Upper lobe of right lung (tissue), 1 donor: ENCODE measurements around the gene CCDC177. TPM values are rescaled to one million over a fixed set of nuclear protein-coding genes. Genes with fewer than 3 reads are reported as not detected.

ENCODE experiments used
- ATAC-seq: fragments of 200-7000 bp; cut with Tn5 transposase; one replicate; pipeline ENCODE4 v1.9.1; 2020; ENCODE audit warnings: mild to moderate bottlenecking, moderate library complexity
- DNase-seq: peaks from one replicate; pipeline ENCODE4 v3.0.0-alpha.2; 2020
- H3K27ac ChIP-seq: fragments of 200-600 bp; one replicate; pipeline ENCODE4 v1.8.0; 2022
- H3K27me3 ChIP-seq: fragments of 200-600 bp; one replicate; pipeline ENCODE4 v1.8.0; 2022; ENCODE audit warnings: mild to moderate bottlenecking
- H3K36me3 ChIP-seq: fragments of 200-600 bp; one replicate; pipeline ENCODE4 v1.8.0; 2022
- H3K4me1 ChIP-seq: fragments of 200-600 bp; one replicate; pipeline ENCODE4 v1.8.0; 2022
- H3K4me3 ChIP-seq: fragments of 200-600 bp; one replicate; pipeline ENCODE4 v1.8.0; 2022; ENCODE audit warnings: mild to moderate bottlenecking
- H3K9me3 ChIP-seq: fragments of 200-600 bp; one replicate; pipeline ENCODE4 v1.8.0; 2022
- CTCF ChIP-seq: fragments of 200-600 bp; IDR thresholded peaks from one replicate; pipeline ENCODE4 v1.8.0; 2022; ENCODE audit warnings: antibody characterized with exemption
- intact Hi-C: fragments of 100-400 bp; cut with DNase I; formaldehyde crosslinking; loops from one replicate; pipeline ENCODE4 v1.11.0; 2022
- total RNA-seq: library from RNA; stranded (reverse); fragmentation: NEBNext Ultra II Directional; extraction: Animal tissue kit (Norgen Biotek cat#: 25700); gene quantifications from one replicate; pipeline ENCODE4 v1.2.1, GENCODE V29; 2021
- donor health status: DM: no; HTN: yes; CAD: no; lungs with severe emphysema.

The CCDC177 gene
- total RNA-seq, 1 donor from 2014 or later = not detected

GRCh38 chr14:69561893-69562292 is 12.8 kb downstream of the CCDC177 start:
- ATAC-seq = no peak
- DNase-seq = no peak
- H3K4me1 ChIP-seq = no peaks in the 10 kb centered on the region
- H3K9me3 ChIP-seq = no peaks in the 10 kb centered on the region
- no peak for TF ChIP-seq CTCF
- H3K27me3 ChIP-seq = peaks cover 43% of the 10 kb centered on the region
- H3K4me3 ChIP-seq = no peak overlapping the region
- intact Hi-C loops = no loop called here
- H3K36me3 ChIP-seq = no peaks in the 10 kb centered on the region
- H3K27ac ChIP-seq = no peak overlapping the region

DNA sequence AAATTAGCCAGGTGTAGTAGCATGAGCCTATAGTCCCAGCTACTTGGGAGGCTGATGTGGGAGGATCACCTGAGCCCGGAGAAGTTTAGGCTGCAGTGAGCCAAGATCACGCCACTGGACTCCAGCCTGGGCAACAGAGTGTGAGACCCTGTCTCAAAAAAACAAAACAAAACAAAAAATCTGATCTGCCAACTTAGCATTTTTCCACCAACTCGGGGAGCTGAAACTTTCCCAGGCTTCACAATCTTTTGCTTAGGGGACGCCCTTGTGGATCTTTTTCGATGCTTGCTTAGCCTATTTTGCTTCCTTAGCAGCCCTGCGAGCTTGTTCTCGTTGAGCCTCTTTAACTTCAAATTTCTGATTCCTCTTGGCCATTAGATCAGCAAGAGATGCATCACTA is 13.8 kb downstream of the CCDC177 start:
- Histone ChIP-seq H3K27ac (no peak overlapping the region), H3K4me1 (no peaks in the 10 kb centered on the region), H3K36me3 (no peaks in the 10 kb centered on the region), H3K27me3 (peaks cover 33% of the 10 kb centered on the region), H3K4me3 (no peak overlapping the region), H3K9me3 (no peaks in the 10 kb centered on the region)
- intact Hi-C loops = no loop called here
- no peak for DNase-seq
- no peak for ATAC-seq
- TF ChIP-seq CTCF = no peak

GRCh38 chr14:69559581-69560011 is 15.1 kb downstream of the CCDC177 start:
- Histone ChIP-seq H3K27ac (no peak overlapping the region), H3K9me3 (no peaks in the 10 kb centered on the region), H3K4me1 (no peaks in the 10 kb centered on the region), H3K36me3 (no peaks in the 10 kb centered on the region), H3K27me3 (peaks cover 21% of the 10 kb centered on the region), H3K4me3 (no peak overlapping the region)
- no peak for ATAC-seq
- intact Hi-C loops = no loop called here
- no peak for DNase-seq
- TF ChIP-seq CTCF = no peak

GRCh38 chr14:69558774-69559173 is 15.9 kb downstream of the CCDC177 start:
- Histone ChIP-seq H3K4me1 (no peaks in the 10 kb centered on the region), H3K27ac (no peak overlapping the region), H3K27me3 (peaks cover 19% of the 10 kb centered on the region), H3K9me3 (no peaks in the 10 kb centered on the region), H3K36me3 (no peaks in the 10 kb centered on the region), H3K4me3 (no peak overlapping the region)
- ATAC-seq (no peak), DNase-seq (no peak)
- intact Hi-C loops = no loop called here
- TF ChIP-seq CTCF = no peak

GRCh38 chr14:69554500-69554899 is 20.2 kb downstream of the CCDC177 start:
- no peaks in the 10 kb centered on the region for H3K4me1 ChIP-seq
- no peak for TF ChIP-seq CTCF
- no peak overlapping the region for H3K27ac ChIP-seq
- intact Hi-C loops = no loop called here
- DNase-seq (no peak), ATAC-seq (no peak)
- no peaks in the 10 kb centered on the region for H3K36me3 ChIP-seq
- H3K4me3 ChIP-seq = no peak overlapping the region
- peaks cover 9% of the 10 kb centered on the region for H3K27me3 ChIP-seq
- no peaks in the 10 kb centered on the region for H3K9me3 ChIP-seq

DNA sequence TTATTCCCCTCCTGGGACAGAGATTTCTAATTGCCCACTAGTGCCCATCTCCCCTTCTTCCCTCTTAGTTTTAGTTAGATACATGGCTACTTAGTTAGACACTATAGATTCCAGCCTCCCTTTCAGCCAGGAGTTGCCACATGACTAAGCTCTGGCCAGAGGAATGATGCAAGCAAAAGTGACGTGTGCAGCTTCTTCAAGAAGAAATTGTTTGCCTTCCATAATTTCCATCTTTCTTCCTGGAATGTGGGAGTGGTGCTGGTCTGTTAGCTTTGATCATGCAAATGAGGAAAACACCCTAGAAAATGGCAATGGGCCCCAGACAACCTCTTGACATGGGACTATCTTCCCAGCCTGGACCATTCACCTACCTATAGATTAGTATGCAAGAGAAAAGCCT is 21.4 kb downstream of the CCDC177 start:
- peaks cover 18% of the 10 kb centered on the region for H3K27me3 ChIP-seq
- DNase-seq = no peak
- TF ChIP-seq CTCF = no peak
- intact Hi-C loops = no loop called here
- H3K9me3 ChIP-seq = no peaks in the 10 kb centered on the region
- H3K4me1 ChIP-seq = no peaks in the 10 kb centered on the region
- no peak overlapping the region for H3K27ac ChIP-seq
- ATAC-seq = peak; percentile 47
- no peaks in the 10 kb centered on the region for H3K36me3 ChIP-seq
- H3K4me3 ChIP-seq = no peak overlapping the region
